ENCODE results near the gene SPAG17.

DNA sequence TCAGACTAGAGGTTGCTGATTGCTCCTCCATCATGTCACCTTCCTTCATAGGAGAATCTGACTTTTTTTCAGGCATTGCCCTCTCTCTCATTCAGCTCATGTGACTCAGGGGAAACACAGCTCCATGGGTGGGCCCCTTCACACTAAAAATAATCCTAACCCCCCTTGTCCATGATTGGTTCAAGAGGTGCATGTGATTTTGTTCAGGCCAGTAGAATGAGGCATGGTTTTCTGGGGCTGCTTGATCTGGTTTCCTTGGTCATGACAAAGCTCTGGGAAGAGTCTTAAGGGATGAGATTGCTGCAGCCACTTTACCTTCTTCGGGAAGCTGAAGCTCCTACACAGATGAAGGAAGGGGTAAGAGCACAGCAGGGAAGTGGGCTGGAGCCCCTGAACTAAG is 56.3 kb downstream of the SPAG17 start:
- TF ChIP-seq EZH2 (IDR thresholded peaks at IDR 0.05), result no peak
- TF ChIP-seq, protein P1, sequence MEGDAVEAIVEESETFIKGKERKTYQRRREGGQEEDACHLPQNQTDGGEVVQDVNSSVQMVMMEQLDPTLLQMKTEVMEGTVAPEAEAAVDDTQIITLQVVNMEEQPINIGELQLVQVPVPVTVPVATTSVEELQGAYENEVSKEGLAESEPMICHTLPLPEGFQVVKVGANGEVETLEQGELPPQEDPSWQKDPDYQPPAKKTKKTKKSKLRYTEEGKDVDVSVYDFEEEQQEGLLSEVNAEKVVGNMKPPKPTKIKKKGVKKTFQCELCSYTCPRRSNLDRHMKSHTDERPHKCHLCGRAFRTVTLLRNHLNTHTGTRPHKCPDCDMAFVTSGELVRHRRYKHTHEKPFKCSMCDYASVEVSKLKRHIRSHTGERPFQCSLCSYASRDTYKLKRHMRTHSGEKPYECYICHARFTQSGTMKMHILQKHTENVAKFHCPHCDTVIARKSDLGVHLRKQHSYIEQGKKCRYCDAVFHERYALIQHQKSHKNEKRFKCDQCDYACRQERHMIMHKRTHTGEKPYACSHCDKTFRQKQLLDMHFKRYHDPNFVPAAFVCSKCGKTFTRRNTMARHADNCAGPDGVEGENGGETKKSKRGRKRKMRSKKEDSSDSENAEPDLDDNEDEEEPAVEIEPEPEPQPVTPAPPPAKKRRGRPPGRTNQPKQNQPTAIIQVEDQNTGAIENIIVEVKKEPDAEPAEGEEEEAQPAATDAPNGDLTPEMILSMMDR (IDR thresholded peaks at IDR 0.05 in 2 of 3, conservative IDR thresholded peaks at IDR 0.05 in 1 of 3; ENCODE audit: borderline replicate concordance in 1 of 3, insufficient read depth in 1 of 3, low read depth in 2 of 3, low read length in 2 of 3), result no peak
- TF ChIP-seq SIN3A (IDR thresholded peaks at IDR 0.05; ENCODE audit: low read depth), result no peak
- TF ChIP-seq ZFX (IDR thresholded peaks at IDR 0.05), result no peak
- TF ChIP-seq POLR2A (IDR thresholded peaks at IDR 0.05; ENCODE audit: borderline replicate concordance, extremely low read depth, insufficient read depth, insufficient read length), result no peak
- TF ChIP-seq, protein P2, sequence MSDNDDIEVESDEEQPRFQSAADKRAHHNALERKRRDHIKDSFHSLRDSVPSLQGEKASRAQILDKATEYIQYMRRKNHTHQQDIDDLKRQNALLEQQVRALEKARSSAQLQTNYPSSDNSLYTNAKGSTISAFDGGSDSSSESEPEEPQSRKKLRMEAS (IDR thresholded peaks at IDR 0.05), result no peak
- TF ChIP-seq EZH2phosphoT487 (IDR thresholded peaks at IDR 0.05; ENCODE audit: borderline replicate concordance), result no peak
- no peak for TF ChIP-seq ZNF274 (IDR thresholded peaks at IDR 0.05; ENCODE audit: low read depth, low read length)
- no peak for TF ChIP-seq TCF7L2 (IDR thresholded peaks at IDR 0.05; ENCODE audit: borderline replicate concordance, extremely low read depth, insufficient read depth, insufficient read length)
- no peak for TF ChIP-seq YY1 (IDR thresholded peaks at IDR 0.05; ENCODE audit: extremely low read depth, insufficient replicate concordance, low read depth, low read length)
- TF ChIP-seq RAD21 (IDR thresholded peaks at IDR 0.05; ENCODE audit: low read depth), result no peak
- TF ChIP-seq CEBPB (IDR thresholded peaks at IDR 0.05; ENCODE audit: low read depth), result no peak
- no peak for TF ChIP-seq POLR2AphosphoS5 (IDR thresholded peaks at IDR 0.05; ENCODE audit: low read depth, low read length)

All from HCT116 (cell line).